Measurements from ENCODE around the gene PPP1R3C.

GRCh38 chr10:91610444-91610843, 22.4 kb downstream of the PPP1R3C start:
- no peak for TF ChIP-seq CTCF (IDR thresholded peaks at IDR 0.05; ENCODE audit: extremely low read depth in 1 of 2, insufficient read depth in 1 of 2, low read depth in 1 of 2, low read length in 2 of 2)
- TF ChIP-seq POLR2A (IDR thresholded peaks at IDR 0.05; ENCODE audit: low read depth, low read length): no peak
- TF ChIP-seq MAX (IDR thresholded peaks at IDR 0.05; ENCODE audit: insufficient read depth, insufficient read length): no peak
- TF ChIP-seq POLR2AphosphoS5 (IDR thresholded peaks at IDR 0.05; ENCODE audit: insufficient read depth, low read depth, low read length): no peak
- TF ChIP-seq FOS (IDR thresholded peaks at IDR 0.05; ENCODE audit: borderline replicate concordance, insufficient read depth, low read length): no peak
- TF ChIP-seq JUN (IDR thresholded peaks at IDR 0.05; ENCODE audit: borderline replicate concordance, insufficient read depth, insufficient read length, low read depth): no peak
- TF ChIP-seq EZH2 (IDR thresholded peaks at IDR 0.05; ENCODE audit: borderline replicate concordance, low read depth, low read length, severe bottlenecking): no peak
- TF ChIP-seq MYC (IDR thresholded peaks at IDR 0.05; ENCODE audit: low read depth, low read length): no peak
- no peak for TF ChIP-seq GATA2 (IDR thresholded peaks at IDR 0.05; ENCODE audit: insufficient read depth, insufficient read length, low read depth, low read length)

Data from endothelial cell of umbilical vein (primary cell).